C4-2B (cell line): ENCODE measurements around the gene OCA2.

Experiments used
- ZFX ChIP-seq: fragments of 450-650 bp; IDR thresholded peaks from 2 replicates; pipeline ENCODE4 v1.6.1; 2017
- TF ChIP-seq, protein P1 (sequence below): fragments of 450-650 bp; conservative IDR thresholded peaks from 2 replicates; pipeline ENCODE4 v1.5.1; 2017; ENCODE audit warnings: mild to moderate bottlenecking

GRCh38 chr15:27762471-27762870 is 336.6 kb downstream of the OCA2 start:
- TF ChIP-seq, protein P1, sequence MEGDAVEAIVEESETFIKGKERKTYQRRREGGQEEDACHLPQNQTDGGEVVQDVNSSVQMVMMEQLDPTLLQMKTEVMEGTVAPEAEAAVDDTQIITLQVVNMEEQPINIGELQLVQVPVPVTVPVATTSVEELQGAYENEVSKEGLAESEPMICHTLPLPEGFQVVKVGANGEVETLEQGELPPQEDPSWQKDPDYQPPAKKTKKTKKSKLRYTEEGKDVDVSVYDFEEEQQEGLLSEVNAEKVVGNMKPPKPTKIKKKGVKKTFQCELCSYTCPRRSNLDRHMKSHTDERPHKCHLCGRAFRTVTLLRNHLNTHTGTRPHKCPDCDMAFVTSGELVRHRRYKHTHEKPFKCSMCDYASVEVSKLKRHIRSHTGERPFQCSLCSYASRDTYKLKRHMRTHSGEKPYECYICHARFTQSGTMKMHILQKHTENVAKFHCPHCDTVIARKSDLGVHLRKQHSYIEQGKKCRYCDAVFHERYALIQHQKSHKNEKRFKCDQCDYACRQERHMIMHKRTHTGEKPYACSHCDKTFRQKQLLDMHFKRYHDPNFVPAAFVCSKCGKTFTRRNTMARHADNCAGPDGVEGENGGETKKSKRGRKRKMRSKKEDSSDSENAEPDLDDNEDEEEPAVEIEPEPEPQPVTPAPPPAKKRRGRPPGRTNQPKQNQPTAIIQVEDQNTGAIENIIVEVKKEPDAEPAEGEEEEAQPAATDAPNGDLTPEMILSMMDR: no peak
- no peak for TF ChIP-seq ZFX
